DND-41 (cell line): Measurements from ENCODE around the gene STK24.
A peak's percentile ranks its signal among the peaks of the same experiment; 100 is the strongest.

ENCODE experiments used
- ATAC-seq: fragments of 200-7000 bp; cut with Tn5 transposase; 3 replicates; pipeline ENCODE4 v1.9.1; 2021; ENCODE audit warnings: low read depth; ENCODE audit not compliant: insufficient read depth
- DNase-seq: peaks from one replicate; pipeline ENCODE4 v3.0.0-alpha.2; 2020
- H2AFZ ChIP-seq: 2 replicates; pipeline ENCODE4 v1.6.0; 2012; ENCODE audit warnings: low read depth, low read length
- H3K27ac ChIP-seq: 2 replicates; pipeline ENCODE4 v1.5.1; 2012; ENCODE audit warnings: low read length, inconsistent platforms
- H3K27me3 ChIP-seq: fragments of 200-600 bp; sonication (generic); 2 replicates; pipeline ENCODE4 v1.6.0; 2012; ENCODE audit warnings: low read length, mild to moderate bottlenecking, inconsistent platforms; ENCODE audit not compliant: insufficient read depth, poor library complexity
- H3K36me3 ChIP-seq: 2 replicates; pipeline ENCODE4 v1.5.1; 2012; ENCODE audit warnings: low read length, inconsistent platforms; ENCODE audit not compliant: insufficient read depth
- H3K4me1 ChIP-seq: 2 replicates; pipeline ENCODE4 v1.5.1; 2012; ENCODE audit warnings: mild to moderate bottlenecking, low read length; ENCODE audit not compliant: insufficient read depth
- H3K4me2 ChIP-seq: 2 replicates; pipeline ENCODE4 v1.6.0; 2012; ENCODE audit warnings: mild to moderate bottlenecking, moderate library complexity, low read length, inconsistent platforms; ENCODE audit not compliant: insufficient read depth
- H3K4me3 ChIP-seq, 2 experiments: fragments of 200-600 bp in 1 of 2; shearing (Covaris generic) in 1 of 2; 2 replicates each; pipeline ENCODE4 v1.5.1; 2012 to 2016; ENCODE audit warnings: inconsistent platforms in 2 of 2, low read length in 2 of 2, mild to moderate bottlenecking in 2 of 2, low read depth in 1 of 2, moderate library complexity in 1 of 2
- H3K79me2 ChIP-seq: 2 replicates; pipeline ENCODE4 v1.6.0; 2012; ENCODE audit warnings: low read length, inconsistent platforms; ENCODE audit not compliant: insufficient read depth
- H3K9ac ChIP-seq: 2 replicates; pipeline ENCODE4 v1.6.0; 2012; ENCODE audit warnings: low read depth, mild to moderate bottlenecking, inconsistent platforms, low read length, moderate library complexity
- H3K9me3 ChIP-seq: 2 replicates; pipeline ENCODE4 v1.5.1; 2012; ENCODE audit warnings: low read length, moderate library complexity, mild to moderate bottlenecking, inconsistent platforms; ENCODE audit not compliant: insufficient read depth, severe bottlenecking
- H4K20me1 ChIP-seq: 2 replicates; pipeline ENCODE4 v1.6.0; 2012; ENCODE audit warnings: low read length; ENCODE audit not compliant: insufficient read depth
- CTCF ChIP-seq: IDR thresholded peaks from 2 replicates; pipeline ENCODE4 v1.5.1; 2012; ENCODE audit warnings: borderline replicate concordance, low read length, moderate library complexity, mild to moderate bottlenecking; ENCODE audit not compliant: poor library complexity, severe bottlenecking; ENCODE audit errors: extremely low read depth
- EZH2 ChIP-seq: IDR thresholded peaks from 3 replicates; pipeline ENCODE4 v1.6.1; 2012; ENCODE audit warnings: borderline replicate concordance, low read depth, mild to moderate bottlenecking, moderate library complexity, low read length, inconsistent platforms; ENCODE audit not compliant: severe bottlenecking

Gene STK24

GRCh38 chr13:98433654-98434053 lies 143.3 kb downstream of the STK24 start:
- H3K27me3 ChIP-seq: peaks cover 2% of the 10 kb centered on the region
- no peak overlapping the region for H3K4me2 ChIP-seq
- H4K20me1 ChIP-seq: no peaks in the 10 kb centered on the region
- no peaks in the 10 kb centered on the region for H3K9me3 ChIP-seq
- no peaks in the 10 kb centered on the region for H3K36me3 ChIP-seq
- no peak for TF ChIP-seq EZH2
- no peak for TF ChIP-seq CTCF
- H3K4me1 ChIP-seq: no peaks in the 10 kb centered on the region
- H3K79me2 ChIP-seq: no peaks in the 10 kb centered on the region
- H3K27ac ChIP-seq: no peak overlapping the region
- H3K4me3 ChIP-seq: no peak overlapping the region
- no peak overlapping the region for H2AFZ ChIP-seq
- ATAC-seq (no peak), DNase-seq (no peak)
- H3K9ac ChIP-seq: no peak overlapping the region

- H3K36me3 ChIP-seq: no peaks in the 10 kb centered on the region
- H4K20me1 ChIP-seq: no peaks in the 10 kb centered on the region
- H3K4me2 ChIP-seq: no peak overlapping the region
- no peak overlapping the region for H3K9ac ChIP-seq
- TF ChIP-seq CTCF (no peak), EZH2 (no peak)
- H3K4me1 ChIP-seq: no peaks in the 10 kb centered on the region
- H3K9me3 ChIP-seq: no peaks in the 10 kb centered on the region
- no peak overlapping the region for H2AFZ ChIP-seq
- no peak for DNase-seq
- H3K27me3 ChIP-seq: peaks cover 2% of the 10 kb centered on the region
- no peak overlapping the region for H3K27ac ChIP-seq
- no peak overlapping the region for H3K4me3 ChIP-seq
- ATAC-seq: no peak
- no peaks in the 10 kb centered on the region for H3K79me2 ChIP-seq
Observed at GRCh38 chr13:98432638-98433037, 144.3 kb downstream of the STK24 start.

- Histone ChIP-seq H4K20me1 (no peaks in the 10 kb centered on the region), H3K4me2 (no peak overlapping the region), H3K36me3 (no peaks in the 10 kb centered on the region), H3K27me3 (no peaks in the 10 kb centered on the region), H3K4me1 (no peaks in the 10 kb centered on the region), H3K4me3 (no peak overlapping the region), H3K9ac (no peak overlapping the region), H3K9me3 (no peaks in the 10 kb centered on the region), H3K79me2 (no peaks in the 10 kb centered on the region), H2AFZ (no peak overlapping the region), H3K27ac (no peak overlapping the region)
- TF ChIP-seq CTCF (no peak), EZH2 (no peak)
- ATAC-seq (peak; percentile 40; the same call in 1 of the 3 replicates), DNase-seq (no peak)
Observed at GRCh38 chr13:98429977-98430736, 146.8 kb downstream of the STK24 start.

GRCh38 chr13:98429531-98429930 lies 147.4 kb downstream of the STK24 start:
- ATAC-seq (no peak), DNase-seq (no peak)
- no peak overlapping the region for H3K27ac ChIP-seq
- no peak overlapping the region for H3K4me3 ChIP-seq
- H3K9ac ChIP-seq: no peak overlapping the region
- no peaks in the 10 kb centered on the region for H3K36me3 ChIP-seq
- no peaks in the 10 kb centered on the region for H3K79me2 ChIP-seq
- H3K4me1 ChIP-seq: no peaks in the 10 kb centered on the region
- H3K4me2 ChIP-seq: no peak overlapping the region
- no peak for TF ChIP-seq EZH2
- TF ChIP-seq CTCF: no peak
- no peaks in the 10 kb centered on the region for H4K20me1 ChIP-seq
- no peaks in the 10 kb centered on the region for H3K27me3 ChIP-seq
- no peaks in the 10 kb centered on the region for H3K9me3 ChIP-seq
- no peak overlapping the region for H2AFZ ChIP-seq
